Ramos (cell line): Measurements from ENCODE around the gene CEND1.

Source experiments
- in situ Hi-C: fragments of 300-500 bp; cut with MboI; formaldehyde crosslinking; loops from one replicate; pipeline ENCODE4 v1.14.3; 2022; ENCODE audit warnings: low sequenced_read_pairs; ENCODE audit not compliant: unreplicated experiment

The CEND1 gene

DNA sequence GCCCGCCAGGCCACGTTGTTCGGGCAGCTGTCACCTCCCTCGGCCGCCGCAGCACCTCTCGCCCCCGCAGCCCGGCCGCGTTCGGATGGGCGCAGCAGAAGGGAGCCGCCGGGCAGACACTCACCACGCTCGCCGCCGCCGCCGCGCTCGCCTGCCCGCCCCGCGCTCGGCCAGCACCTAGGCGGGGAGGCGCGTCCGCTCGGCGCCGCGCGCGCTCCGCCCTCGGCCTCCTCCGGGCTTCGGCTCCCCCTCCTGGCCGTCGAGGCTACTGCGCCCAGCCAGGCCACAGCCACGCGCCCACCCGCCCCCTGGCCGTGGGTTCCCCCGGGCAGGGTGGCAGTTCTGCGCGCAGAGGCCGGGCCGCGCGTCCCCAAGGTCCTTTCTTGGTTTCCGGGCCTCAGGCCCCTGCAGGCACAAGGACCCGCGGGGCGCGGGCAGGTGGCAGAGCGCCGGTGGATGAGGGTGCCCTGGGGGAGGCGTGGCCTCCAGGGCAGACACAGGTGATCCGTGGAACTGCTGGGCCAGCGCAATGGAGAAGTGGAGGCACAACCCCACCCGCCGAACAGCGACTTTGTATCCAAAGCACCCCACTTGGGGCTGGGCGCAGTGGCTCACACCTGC lies 8.3 kb upstream of the CEND1 start, which contains the start of gene SLC25A22:
SLC25A22 (minus strand) TSS at position 189 of the 621 bp plus-strand sequence. CDS start 3,275 bp downstream, outside the sequence.
- in situ Hi-C loops: no loop called here

DNA sequence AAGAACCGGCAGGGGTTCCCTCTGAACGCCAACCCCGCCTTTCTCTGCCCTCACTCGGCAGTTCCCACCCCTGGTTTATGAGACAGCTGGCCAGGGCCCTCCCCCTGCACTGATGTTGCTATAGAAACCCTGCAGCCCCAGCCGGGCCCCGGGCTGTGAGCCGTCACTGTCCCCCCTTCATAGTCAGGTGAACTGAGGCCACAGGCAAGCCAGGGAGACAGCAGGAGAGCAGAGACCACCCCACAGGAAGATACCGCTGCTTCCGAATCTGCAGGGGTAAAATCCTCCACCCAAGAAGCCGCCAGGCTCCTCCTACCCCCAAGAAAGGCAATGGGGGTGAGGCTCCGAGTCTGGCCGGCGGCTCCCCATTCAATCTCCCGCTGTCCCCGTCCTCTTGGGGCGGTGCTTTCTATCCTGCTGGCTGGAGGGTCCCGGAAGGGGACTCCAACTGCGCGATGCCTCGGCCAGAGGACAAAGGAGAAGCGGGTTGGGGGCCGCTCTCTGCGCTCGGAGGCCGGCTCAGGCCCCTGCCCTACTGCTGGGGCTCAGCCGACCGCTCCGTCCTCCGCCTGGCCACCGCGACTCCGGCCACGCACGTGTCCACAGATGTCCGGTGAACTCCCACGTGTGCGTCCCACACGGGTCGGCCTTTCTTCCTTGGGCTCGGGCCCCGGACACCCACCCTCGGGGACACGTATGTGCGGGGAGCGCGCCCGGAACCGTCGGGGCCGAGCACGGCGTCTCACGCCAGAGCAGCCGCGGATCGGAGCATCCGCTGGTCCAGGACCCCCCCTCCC lies 7.6 kb upstream of the CEND1 start:
- in situ Hi-C loops: no loop called here

DNA sequence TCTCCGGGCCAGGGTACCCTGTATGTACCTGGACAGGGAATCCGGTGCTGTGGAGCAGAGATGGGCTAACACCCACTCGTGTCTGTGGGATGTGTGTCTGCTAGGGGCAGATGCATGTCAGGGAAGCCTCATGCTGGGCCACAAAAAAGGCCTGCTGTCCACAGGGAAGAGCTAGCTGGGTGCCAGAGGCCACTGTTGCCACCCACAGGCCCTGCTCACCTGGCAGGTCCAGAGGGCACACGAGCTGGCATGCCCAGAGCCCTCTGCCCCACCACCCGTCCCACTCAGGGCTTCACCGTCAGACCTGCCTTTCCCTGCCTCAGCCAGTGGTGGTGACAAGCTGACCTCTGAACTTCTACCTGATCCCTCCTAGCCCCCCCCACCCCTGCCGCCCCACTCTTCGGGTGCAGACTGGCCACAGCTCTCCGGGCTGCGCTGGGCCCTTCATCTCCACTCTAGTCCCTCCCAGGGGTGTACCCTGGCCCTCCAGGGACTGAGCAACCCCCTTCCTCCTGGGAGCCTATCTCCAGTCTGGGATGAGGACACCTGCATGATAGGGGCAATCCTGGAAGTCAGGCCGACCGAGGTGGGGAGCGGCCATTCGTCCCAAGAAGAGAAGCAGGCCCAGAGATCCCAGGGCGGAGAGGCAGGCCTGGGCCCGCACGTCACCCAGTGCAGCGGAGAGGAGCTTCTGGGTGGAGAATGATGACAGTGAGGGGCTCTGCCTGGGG lies 6.8 kb upstream of the CEND1 start:
- in situ Hi-C loops: no loop called here

DNA sequence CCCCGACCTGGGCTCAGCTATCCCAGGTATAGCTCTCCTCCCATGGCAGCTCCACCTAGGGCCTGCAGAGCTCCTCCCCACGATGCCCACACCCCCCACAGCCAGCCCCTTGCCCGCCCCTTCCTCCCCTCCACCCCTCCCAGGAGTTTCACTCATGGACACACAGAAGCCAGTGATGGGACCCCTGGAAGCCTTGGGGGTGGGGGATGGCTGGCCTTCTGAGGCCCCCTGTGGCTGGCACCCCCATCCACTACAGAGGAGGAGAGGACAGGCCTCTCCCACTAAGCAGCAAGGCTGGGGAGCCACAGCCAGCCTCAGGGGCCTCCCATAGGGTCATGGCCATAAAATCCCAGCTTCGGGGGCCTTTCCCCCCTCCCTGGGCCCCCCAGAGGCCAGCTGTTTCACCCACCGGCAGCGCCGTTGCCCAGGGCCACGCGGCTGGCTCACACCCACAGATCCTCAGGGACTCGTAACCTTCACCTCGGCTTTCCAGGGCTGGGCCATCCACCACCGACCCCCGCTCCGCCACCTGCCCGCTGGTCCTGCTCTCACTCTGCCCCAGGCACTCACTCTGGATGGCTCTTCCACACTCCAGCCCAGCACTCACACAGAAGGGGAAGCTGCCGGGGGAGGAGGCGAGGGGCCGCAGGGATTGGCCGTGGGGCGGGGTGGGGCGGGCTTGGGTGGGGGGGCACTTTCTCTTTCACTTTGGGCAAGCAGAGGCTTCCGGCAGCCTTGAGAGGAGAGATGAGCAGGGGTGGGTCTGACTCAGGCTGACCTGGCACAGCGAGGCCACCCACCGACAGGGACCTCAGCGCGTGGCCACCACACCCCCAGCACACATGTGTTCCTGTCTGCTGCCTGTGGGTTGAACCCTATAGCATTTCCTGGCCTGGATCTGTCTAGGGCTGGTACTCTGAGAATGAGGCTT lies 6.0 kb upstream of the CEND1 start:
- in situ Hi-C loops: no loop called here

DNA sequence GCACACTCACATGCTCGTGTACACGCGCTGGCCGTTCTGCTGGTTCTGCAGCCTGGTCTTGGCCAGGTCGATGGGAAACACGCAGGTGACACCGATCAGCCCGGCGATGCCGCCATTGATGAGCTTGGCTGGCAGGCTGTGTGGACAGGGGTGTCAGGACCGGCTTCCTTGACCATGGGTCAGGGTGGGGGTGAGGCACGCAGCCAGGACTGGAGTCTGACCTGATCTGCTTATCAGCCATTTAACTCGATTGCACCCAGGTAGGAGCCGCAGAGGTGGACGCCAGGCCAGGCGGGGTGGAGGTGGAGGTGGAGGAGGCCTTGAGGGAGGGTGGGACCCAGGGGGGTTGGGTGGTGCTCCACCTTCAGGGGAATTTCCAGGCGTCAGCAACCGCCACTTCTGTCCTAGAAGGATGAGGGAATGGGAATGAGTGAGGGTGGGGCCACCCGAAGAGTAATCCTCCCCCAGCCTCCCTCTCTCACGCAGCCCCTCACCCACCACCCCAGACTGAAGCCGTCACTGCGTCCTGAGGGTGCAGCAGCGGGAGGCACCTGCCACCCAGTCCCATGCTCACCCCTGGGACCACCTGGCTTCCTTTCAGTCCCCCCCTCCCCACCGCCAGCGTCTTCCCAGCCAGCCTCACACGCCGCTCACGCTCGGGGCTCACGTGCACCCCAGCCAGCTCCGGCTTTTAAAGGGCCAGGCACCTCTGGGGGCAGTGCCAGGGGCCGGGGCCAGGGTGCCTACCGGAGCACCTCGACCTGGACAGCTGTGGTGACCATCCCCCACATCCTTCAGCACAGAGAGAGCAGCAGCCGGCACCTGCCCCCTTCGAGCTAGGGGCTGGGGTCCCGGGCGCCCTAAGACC lies 5.1 kb upstream of the CEND1 start:
- in situ Hi-C loops: no loop called here

DNA sequence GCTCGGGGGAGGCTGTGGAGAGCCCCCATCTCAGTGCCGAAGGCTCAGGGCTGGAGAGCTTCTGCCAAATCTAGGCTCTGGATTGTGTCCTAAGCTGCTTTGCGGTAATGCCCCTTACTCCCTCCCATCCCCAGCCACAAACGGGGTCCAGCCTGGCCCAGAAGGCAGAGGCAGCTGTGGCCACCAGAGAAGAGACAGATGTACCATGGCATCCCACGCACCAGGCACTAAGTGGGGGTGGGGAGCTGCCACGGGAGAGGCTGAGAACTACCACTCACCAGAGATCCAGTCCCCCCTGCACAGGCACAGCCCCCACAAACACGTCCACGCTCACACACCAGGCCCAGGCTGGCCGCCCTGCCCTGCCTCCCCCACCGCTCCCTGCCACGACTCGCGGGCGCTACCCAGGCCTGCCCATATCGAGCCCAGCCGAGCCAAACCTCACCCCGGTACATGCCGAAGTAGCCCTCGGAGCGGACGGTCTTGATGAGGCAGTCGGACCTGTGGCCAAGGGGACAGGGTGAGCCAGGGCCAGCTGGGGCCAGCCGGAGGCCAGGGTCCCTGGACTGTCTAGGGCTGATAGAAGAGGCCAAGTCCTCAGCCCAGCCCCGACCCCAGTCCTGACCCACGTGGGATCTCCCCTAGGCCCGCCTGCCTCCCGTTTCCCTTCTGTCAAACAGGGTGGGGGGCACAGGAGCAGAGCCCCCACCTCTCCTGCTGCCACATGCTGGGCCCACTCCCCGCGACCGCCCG lies 4.3 kb upstream of the CEND1 start:
- in situ Hi-C loops: no loop called here

DNA sequence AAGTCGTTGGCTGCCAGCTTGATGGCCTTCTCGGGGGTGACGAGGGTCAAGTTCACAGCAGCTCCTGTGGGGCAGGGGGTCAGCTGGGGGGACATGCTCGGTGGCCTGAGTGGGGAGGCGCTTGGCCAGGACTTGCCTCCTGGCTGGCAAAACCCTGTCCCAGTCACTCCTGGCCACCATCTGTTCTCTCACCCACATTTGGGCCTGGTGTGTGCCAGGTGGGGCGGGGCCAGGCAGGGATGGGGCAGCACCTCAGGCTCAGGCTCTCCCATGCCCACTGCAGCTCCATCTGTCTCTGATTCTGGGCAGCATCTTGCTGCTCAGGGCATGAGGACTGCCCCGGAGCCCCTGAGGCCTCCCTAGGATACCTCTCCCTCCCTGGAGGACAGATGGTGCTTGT lies 3.7 kb upstream of the CEND1 start:
- in situ Hi-C loops: no loop called here

DNA sequence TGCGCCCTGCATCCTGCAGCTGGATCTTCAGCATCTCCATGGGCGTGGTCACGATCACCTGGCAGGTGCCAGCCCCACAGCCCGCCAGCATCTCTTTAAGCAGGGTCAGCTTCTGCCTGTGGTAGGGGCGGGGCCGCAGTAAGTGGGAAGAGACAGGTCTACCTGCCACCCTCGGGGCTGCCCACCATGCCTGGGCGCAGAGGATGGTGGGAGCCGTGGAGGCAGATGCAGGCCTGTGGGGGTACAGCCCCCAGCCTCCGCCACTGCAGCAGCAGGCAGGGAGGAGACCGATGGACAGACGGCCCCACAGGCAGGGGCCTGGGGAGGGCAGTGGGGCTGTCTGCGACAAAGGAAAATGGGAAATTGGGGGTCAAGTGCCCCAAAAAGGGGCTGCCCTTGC lies 3.0 kb upstream of the CEND1 start:
- in situ Hi-C loops: no loop called here

DNA sequence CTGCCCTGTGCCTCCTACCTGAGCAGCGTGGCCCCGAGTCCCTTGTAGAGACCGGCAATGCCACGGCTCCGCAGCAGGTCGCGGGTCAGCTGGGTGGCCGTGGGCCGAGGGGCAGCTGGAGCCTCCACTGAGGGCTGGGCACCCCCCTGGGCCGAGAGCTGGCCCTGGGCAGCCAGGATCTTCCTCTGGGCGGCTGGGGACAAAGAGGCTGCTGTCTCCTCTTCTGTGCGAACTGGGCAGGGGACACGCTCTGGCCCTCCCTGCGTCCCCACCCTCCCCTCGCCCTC lies 2.6 kb upstream of the CEND1 start:
- in situ Hi-C loops: no loop called here

DNA sequence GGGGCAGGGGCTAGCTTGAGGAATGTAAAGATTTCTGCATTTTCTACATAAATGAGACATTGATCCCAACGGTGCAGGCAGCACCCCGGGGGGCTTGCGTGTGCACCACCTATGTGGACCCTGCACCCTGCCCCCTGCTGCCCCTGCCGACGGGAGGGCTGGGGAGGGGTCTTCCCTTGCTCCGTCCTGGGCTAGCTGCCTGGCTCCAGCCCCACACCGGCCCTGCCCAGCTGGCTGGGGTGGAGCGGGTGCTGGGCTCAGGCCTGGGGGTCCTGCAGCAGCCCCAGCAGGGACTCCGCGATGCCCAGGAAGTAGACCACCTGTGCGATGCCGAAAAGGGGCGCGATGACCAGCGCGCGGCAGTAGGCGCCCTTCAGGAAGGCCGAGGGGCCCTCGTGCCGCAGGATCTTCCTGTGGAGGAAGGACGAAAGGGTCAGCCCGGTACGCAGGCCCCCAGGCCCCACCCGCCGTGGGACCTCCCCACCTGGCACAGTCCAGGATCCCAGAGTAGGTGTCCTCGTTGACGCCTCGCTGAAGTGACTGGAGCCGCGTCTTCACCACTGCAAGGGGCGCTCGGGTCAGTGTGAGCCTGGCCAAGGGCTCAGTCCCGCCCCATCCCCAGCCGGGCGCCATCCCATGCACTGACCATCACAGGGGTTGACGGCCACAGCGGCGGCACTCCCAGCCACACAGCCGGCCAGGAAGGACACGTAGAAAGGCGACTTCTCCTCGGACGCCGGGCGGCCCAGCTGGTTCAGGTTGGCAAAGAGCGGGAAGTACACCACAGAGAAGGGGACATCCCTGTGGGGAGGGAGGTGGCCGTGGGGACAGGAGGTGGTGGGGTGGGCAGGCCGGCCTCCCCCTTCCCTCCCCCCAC lies 2.0 kb upstream of the CEND1 start:
- in situ Hi-C loops: no loop called here

DNA sequence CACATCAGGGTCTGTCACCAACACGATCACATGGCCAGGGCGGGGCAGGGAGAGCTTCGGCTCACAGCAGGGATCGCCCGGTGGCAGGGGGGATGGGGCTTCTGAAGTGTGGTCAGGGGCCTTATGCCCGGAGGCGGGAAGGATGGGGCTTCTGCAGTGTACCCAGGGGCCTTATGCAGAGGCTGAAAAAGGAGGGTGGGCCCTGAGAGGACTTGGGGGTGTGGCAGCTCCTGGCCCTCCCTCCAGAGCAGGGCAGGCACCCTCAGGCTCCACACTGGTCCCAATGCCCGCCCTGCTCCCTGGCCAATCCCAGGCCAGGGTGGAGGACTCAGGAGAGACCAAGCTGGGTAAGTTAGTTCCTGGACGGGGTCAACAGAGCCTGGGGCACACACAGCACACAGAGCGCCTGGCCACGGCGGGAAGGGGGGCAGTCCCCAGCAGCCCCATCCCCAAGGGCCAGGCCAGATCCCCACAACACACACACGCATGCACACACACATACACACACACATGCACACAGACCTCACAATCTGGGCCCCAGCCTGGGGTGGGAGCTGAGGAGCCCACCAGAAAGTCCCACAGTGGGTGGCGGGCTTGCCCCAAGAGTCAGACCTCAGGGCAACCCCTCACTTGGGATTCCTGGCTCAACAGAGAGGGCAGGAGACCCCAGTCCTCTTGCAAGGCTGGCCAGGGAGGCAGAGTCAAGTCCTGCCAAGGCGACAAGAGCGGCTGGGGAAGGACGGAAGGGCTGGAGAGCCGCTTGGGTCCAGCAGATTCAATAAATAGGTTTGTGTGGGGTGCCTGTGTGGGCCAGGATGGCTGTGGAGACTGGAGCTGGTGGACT lies 1.1 kb upstream of the CEND1 start:
- in situ Hi-C loops: no loop called here

DNA sequence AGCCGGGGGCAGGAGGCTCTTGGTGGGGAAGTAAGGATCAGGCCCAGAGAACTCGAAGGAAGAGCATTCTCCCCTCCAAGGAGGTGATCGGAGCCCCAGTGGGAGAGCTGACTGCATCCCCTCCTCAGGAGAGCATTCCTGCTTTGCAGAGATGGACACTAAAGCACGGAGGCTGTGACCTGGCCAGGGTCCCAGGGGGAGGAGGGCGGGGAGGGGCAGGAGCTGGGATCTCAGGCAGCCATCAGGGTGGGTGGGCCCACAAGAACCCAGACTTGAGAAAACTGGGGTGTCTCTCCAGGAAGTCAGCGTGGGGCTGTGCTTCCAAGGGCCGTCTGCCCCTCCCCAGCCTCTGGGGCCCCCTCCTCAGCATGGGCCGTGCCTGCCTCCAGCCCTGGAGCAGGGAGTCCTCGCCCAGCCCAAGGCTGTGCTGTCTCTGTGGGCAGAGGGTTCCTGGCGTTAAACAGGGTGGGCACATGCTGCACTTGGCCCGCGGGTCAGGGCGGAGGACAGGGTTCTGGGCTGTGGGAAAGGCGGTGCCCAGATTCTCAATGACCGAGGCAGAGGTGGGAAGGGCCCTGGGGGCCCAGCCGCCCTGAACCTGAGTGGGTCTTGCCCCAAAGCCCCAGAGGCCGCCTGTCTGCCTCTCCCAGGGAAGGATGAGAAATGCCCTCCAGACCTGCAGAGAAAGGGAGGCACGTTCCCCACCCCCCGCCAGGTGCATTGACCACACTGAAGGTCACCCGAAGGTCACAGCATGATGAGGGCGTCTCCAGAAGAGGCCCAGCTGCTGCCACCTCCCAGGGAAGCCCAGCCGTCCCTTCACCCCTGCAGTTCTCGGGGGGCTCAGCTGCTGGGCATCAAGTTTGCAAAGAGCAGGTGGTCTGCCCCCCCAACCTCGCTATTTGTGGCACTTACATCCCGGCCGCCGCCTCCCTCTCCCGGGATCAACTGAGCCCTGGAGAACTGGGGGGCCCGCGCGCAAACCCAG lies 643 bp downstream of the CEND1 start:
- in situ Hi-C loops: no loop called here

DNA sequence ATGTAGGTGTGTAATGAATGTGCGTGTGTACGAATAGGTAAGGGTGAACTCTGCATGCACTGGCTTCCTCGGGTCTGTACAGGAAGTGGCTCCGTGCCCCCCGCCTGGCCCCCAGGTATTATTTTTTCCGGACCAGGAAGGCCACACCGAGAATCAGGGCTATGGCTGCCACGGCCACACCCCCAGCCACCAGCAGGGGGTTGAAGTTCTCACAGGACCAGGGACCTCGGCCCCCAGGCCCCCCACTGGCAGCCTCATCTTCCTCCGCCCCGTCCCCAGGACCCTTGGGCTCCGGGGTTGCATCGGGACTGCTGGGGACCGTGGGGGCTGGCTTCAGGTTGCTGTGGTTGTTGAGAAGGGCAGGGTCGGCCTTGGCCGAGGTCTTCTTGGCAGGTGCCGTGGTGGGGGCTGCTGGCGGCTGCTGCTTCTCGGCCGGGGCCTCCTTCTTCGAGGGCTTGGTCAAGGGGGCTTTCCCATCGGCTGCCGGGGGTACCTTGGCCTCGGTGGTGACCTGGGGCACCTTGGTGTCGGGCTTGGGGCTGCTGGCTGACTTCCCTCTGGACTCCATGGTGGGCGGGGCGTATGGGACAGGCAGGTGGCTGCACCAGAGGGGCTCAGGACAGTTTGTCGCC lies 1.8 kb downstream of the CEND1 start:
- in situ Hi-C loops: no loop called here

DNA sequence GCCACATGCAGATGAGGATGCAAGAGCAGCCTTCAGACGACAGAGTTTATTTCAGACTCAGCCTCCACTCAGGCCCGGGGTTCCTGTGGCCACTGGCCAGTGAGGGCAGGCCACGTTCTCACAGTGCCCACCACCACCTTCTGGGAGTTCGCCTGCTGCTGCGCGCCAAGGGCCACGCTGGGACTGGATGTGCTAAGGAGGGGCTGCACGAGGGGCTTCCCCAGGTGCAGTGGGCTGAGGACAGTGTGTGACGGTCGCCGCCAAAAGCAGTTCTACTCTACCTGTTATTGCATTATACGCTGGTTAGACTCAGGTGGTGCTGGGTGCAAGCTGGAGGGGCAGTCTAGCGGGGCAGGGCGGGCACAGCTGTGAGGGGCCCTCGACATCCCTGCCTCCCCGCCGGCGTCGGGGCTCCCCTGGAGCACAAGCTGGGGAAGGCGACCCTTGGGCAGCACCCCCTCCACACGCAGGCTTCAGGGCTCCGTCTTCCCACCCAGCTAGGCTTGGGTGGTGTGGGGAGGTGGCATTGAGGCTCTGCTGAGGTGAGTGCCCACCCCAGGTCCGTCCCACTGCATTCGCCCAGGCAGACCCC lies 2.7 kb downstream of the CEND1 start:
- in situ Hi-C loops: no loop called here
